CD4-positive, alpha-beta T cell treated with Interleukin-2 at 100 ng/mL for 4 hours (primary cell): ENCODE measurements around the gene NADSYN1.
"Not testable (repeated sequence)": the region's sequence is repeated elsewhere in the genome, so short reads cannot be mapped to it uniquely, and the experiment has no call there.

Experiments
- DNase-seq: peaks from one replicate; pipeline ENCODE4 v3.0.0-alpha.2; 2020; ENCODE audit warnings: low spot score

NADSYN1 gene

GRCh38 chr11:71453037-71453917 lies at the start of gene NADSYN1:
NADSYN1 (plus strand) TSS chr11:71453203; CDS start chr11:71453297, 94 bp downstream.
- peak; percentile 94 for DNase-seq

GRCh38 chr11:71404209-71404608 lies 48.8 kb upstream of the NADSYN1 start:
- DNase-seq = no peak

- DNase-seq = no peak
Observed at GRCh38 chr11:71406681-71407080, 46.3 kb upstream of the NADSYN1 start.

- no peak for DNase-seq
Observed at GRCh38 chr11:71407356-71407755, 45.6 kb upstream of the NADSYN1 start.

GRCh38 chr11:71408826-71409225 lies 44.2 kb upstream of the NADSYN1 start:
- no peak for DNase-seq

- no peak for DNase-seq
Observed at GRCh38 chr11:71410363-71410966, 42.5 kb upstream of the NADSYN1 start.

- no peak for DNase-seq
Observed at GRCh38 chr11:71414645-71415044, 38.4 kb upstream of the NADSYN1 start.

GRCh38 chr11:71418643-71419042 lies 34.4 kb upstream of the NADSYN1 start:
- DNase-seq = no peak

GRCh38 chr11:71420455-71421241 lies 32.4 kb upstream of the NADSYN1 start:
- no peak for DNase-seq

- no peak for DNase-seq
Observed at GRCh38 chr11:71421392-71421950, 31.5 kb upstream of the NADSYN1 start.

GRCh38 chr11:71422318-71422717 lies 30.7 kb upstream of the NADSYN1 start:
- not testable (repeated sequence) for DNase-seq

GRCh38 chr11:71423181-71423790 lies 29.7 kb upstream of the NADSYN1 start:
- DNase-seq = no peak

- no peak for DNase-seq
Observed at GRCh38 chr11:71425409-71425808, 27.6 kb upstream of the NADSYN1 start.

- no peak for DNase-seq
Observed at GRCh38 chr11:71425860-71426259, 27.1 kb upstream of the NADSYN1 start.

- no peak for DNase-seq
Observed at GRCh38 chr11:71426413-71426812, 26.6 kb upstream of the NADSYN1 start.

GRCh38 chr11:71428861-71429435 lies 24.1 kb upstream of the NADSYN1 start:
- DNase-seq = no peak

- no peak for DNase-seq
Observed at GRCh38 chr11:71429701-71430100, 23.3 kb upstream of the NADSYN1 start.

GRCh38 chr11:71430166-71430565 lies 22.8 kb upstream of the NADSYN1 start:
- DNase-seq = no peak

GRCh38 chr11:71431271-71431670 lies 21.7 kb upstream of the NADSYN1 start:
- DNase-seq = no peak

GRCh38 chr11:71432761-71433647 lies 20.0 kb upstream of the NADSYN1 start:
- DNase-seq = no peak
